ENCODE measurements around the gene CHGA.

- TF ChIP-seq YY1 (IDR thresholded peaks at IDR 0.05; ENCODE audit: low read depth, low read length) (no peak), GTF2F1 (IDR thresholded peaks at IDR 0.05; ENCODE audit: borderline replicate concordance, low read depth, low read length) (no peak)
Measured at GRCh38 chr14:92880351-92880750, 42.6 kb upstream of the CHGA start.

Measured in H1 (cell line).